ENCODE data around the gene USP2.

DNA sequence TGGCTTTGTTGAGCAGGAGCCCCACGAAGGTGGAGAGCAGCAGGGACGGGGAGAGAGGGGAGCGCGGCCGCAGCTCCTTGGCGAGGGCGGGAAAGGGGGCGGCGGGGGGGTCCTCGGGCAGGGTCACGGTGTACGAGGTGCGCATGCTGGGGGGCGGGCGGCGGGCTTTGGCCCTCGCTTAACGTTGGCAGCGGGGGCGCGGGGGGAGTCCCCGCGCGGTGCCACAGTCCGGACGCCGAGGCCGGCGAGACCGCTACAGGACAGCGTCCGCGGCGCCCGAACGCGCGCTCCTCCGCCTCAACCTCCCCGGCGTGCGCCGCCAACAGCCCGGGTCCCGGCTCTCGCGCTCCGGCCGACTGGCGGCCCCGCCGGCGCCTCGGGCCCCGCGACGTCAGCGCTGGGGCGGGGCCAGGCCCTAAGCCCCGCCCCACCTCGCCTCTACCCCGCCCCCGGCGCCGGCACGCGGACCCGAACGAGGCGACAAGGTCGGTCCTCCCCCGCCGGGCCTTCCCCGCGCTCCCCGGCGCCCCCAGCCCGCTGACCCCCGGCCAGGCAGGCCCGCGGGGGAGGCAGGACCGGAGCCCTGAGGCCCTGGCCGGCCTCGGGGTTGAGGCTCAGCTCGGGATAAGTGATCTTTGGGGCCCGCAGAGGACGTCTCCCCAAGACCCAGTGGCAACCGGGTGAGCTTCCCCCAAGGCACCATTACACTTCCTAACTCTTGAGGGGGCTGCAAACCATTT is 17.5 kb downstream of the USP2 start:
- TF ChIP-seq, protein P1, sequence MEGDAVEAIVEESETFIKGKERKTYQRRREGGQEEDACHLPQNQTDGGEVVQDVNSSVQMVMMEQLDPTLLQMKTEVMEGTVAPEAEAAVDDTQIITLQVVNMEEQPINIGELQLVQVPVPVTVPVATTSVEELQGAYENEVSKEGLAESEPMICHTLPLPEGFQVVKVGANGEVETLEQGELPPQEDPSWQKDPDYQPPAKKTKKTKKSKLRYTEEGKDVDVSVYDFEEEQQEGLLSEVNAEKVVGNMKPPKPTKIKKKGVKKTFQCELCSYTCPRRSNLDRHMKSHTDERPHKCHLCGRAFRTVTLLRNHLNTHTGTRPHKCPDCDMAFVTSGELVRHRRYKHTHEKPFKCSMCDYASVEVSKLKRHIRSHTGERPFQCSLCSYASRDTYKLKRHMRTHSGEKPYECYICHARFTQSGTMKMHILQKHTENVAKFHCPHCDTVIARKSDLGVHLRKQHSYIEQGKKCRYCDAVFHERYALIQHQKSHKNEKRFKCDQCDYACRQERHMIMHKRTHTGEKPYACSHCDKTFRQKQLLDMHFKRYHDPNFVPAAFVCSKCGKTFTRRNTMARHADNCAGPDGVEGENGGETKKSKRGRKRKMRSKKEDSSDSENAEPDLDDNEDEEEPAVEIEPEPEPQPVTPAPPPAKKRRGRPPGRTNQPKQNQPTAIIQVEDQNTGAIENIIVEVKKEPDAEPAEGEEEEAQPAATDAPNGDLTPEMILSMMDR (IDR thresholded peaks at IDR 0.05; ENCODE audit: insufficient read depth, low read depth, low read length), result no peak
- TF ChIP-seq EZH2 (IDR thresholded peaks at IDR 0.05; ENCODE audit: insufficient read depth, low read length), result no peak
